Activated CD8-positive, alpha-beta memory T cell treated with anti-CD3 and anti-CD28 coated beads for 36 hours (primary cell): ENCODE measurements around the gene ERCC3. TPM values are rescaled to one million over a fixed set of nuclear protein-coding genes. Genes with fewer than 3 reads are reported as not detected.

Experiments
- total RNA-seq, 2 experiments: library from RNA; stranded (reverse); gene quantifications; one replicate each; pipeline ENCODE4 v1.2.3, GENCODE V29; 2021

ERCC3 gene
- total RNA-seq, 2 experiments from 2014 or later: 56.3 to 57.7 TPM

Other genes with a start within 250 kb of the ERCC3 start
- 10 to 100 TPM; 82.9 to 83.8 TPM for gene BIN1, start 187.0 kb downstream of the ERCC3 start, total RNA-seq
- under 1 TPM in 1 of 2 experiments, not detected in 1; 0.08 TPM for gene CYP27C1, start 73.8 kb downstream of the ERCC3 start, total RNA-seq
- 10 to 100 TPM; 48.4 to 49.5 TPM for gene MAP3K2, start 93.8 kb upstream of the ERCC3 start, total RNA-seq
- under 1 TPM in 1 of 2 experiments, not detected in 1; 0.36 TPM for gene PROC, start 124.3 kb upstream of the ERCC3 start, total RNA-seq
- gene IWS1, start 232.3 kb upstream of the ERCC3 start, total RNA-seq: 10 to 100 TPM; 52.5 to 56.6 TPM
- gene MYO7B, start 241.5 kb upstream of the ERCC3 start, total RNA-seq: under 1 TPM; 0.15 to 0.17 TPM